Type B pancreatic cell (in vitro differentiated cells): ENCODE data around the gene RNF150. TPM values are rescaled to one million over a fixed set of nuclear protein-coding genes. Genes with fewer than 3 reads are reported as not detected.

Experiments used
- DNase-seq: peaks from one replicate; pipeline ENCODE4 v3.0.0; 2021; ENCODE audit warnings: mixed read lengths; ENCODE audit not compliant: unreplicated experiment; ENCODE audit errors: extremely low spot score
- H3K27ac Mint-ChIP-seq: 2 replicates; pipeline ENCODE4 v1.8.0; 2021; ENCODE audit warnings: mild to moderate bottlenecking, mixed read lengths
- H3K27me3 Mint-ChIP-seq: 2 replicates; pipeline ENCODE4 v1.8.0; 2021; ENCODE audit warnings: mixed read lengths
- H3K36me3 Mint-ChIP-seq: 2 replicates; pipeline ENCODE4 v1.8.0; 2021; ENCODE audit warnings: mixed read lengths
- H3K4me1 Mint-ChIP-seq: one replicate; pipeline ENCODE4 v1.8.0; 2021; ENCODE audit warnings: mixed read lengths; ENCODE audit not compliant: unreplicated experiment
- H3K4me3 Mint-ChIP-seq: 2 replicates; pipeline ENCODE4 v1.8.0; 2021; ENCODE audit warnings: mild to moderate bottlenecking, mixed read lengths
- H3K9me3 Mint-ChIP-seq: 2 replicates; pipeline ENCODE4 v1.8.0; 2021; ENCODE audit warnings: mixed read lengths
- total RNA-seq: library from RNA; stranded (reverse); gene quantifications from 2 replicates; pipeline ENCODE4 v1.2.1, GENCODE V29; 2021; ENCODE audit warnings: low replicate concordance
- TF ChIP-seq, protein P1 (sequence below): fragments of 200-600 bp; sonication (generic); conservative IDR thresholded peaks from 2 replicates; pipeline ENCODE4 v1.5.0; 2021; ENCODE audit warnings: antibody characterized with exemption, mild to moderate bottlenecking

The RNF150 gene
- total RNA-seq, 1 donor from 2014 or later: 34.0 TPM

DNA sequence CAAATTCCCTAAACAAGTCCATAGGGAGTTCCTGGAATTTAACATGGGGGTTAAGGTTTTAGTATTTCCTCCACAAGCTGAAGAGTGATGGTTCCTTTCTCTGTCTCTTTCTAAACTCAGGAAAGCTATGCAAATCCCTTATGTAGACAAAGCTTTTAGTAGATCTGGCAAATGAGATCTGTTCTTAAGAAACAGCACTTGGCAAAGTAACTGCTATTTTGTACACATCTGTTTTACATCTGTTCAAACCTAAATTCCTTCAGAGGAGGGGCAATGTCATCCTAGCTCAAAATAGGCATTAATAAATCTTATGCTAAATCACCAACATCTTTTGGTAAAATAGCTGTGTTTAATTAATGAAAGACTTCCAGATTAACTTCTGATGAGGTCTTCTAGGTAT is 239.3 kb downstream of the RNF150 start:
- no peaks in the 10 kb centered on the region for H3K36me3 Mint-ChIP-seq
- no peak overlapping the region for H3K27ac Mint-ChIP-seq
- H3K4me1 Mint-ChIP-seq: peaks cover 18% of the 10 kb centered on the region
- no peaks in the 10 kb centered on the region for H3K27me3 Mint-ChIP-seq
- H3K4me3 Mint-ChIP-seq: no peak overlapping the region
- DNase-seq: no peak
- TF ChIP-seq, protein P1, sequence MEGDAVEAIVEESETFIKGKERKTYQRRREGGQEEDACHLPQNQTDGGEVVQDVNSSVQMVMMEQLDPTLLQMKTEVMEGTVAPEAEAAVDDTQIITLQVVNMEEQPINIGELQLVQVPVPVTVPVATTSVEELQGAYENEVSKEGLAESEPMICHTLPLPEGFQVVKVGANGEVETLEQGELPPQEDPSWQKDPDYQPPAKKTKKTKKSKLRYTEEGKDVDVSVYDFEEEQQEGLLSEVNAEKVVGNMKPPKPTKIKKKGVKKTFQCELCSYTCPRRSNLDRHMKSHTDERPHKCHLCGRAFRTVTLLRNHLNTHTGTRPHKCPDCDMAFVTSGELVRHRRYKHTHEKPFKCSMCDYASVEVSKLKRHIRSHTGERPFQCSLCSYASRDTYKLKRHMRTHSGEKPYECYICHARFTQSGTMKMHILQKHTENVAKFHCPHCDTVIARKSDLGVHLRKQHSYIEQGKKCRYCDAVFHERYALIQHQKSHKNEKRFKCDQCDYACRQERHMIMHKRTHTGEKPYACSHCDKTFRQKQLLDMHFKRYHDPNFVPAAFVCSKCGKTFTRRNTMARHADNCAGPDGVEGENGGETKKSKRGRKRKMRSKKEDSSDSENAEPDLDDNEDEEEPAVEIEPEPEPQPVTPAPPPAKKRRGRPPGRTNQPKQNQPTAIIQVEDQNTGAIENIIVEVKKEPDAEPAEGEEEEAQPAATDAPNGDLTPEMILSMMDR: no peak
- H3K9me3 Mint-ChIP-seq: no peaks in the 10 kb centered on the region

DNA sequence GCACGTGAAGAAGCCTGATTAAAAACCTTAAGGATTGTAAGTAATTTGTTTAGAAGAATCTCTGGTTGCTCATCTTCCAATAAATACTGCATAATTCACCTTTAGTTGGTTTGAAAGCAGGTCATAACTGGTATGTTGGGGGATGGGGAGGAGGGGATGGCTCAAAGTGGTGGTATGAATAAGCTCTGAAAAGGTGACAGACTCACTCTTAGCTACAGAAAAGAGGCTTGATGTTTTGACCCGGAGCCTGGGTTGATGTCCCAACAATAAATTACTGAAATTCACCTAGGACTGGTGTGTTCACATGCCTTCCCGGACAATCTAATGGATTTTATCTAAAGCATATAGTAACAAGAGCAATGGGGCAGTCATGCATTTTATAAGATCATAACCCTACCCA is 245.2 kb downstream of the RNF150 start:
- Mint-ChIP-seq H3K27me3 (no peaks in the 10 kb centered on the region), H3K36me3 (peaks cover 11% of the 10 kb centered on the region), H3K4me1 (peaks cover 5% of the 10 kb centered on the region), H3K27ac (no peak overlapping the region), H3K9me3 (no peaks in the 10 kb centered on the region), H3K4me3 (no peak overlapping the region)
- TF ChIP-seq, protein P1: no peak
- DNase-seq: no peak

DNA sequence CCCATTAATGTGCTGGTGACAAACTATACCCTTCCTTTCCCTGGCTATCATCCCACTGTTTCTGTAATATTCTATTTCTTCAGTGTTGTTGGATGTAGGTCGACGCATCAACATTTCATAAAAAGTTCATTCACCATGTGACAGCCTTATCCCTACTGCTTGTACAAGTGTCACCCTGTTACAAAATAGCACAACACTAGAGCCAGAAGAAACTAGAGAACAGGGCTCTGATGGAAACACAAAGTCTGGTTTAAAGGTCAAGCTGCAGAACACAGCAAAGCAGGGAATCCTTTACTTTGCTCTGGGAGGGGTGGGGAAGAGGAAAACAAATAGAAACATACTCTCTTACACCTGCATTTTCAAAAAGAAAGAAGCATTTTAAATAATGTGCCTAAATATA is 245.8 kb downstream of the RNF150 start:
- Mint-ChIP-seq H3K9me3 (no peaks in the 10 kb centered on the region), H3K27me3 (no peaks in the 10 kb centered on the region), H3K27ac (no peak overlapping the region), H3K4me1 (peaks cover 4% of the 10 kb centered on the region), H3K36me3 (peaks cover 12% of the 10 kb centered on the region), H3K4me3 (no peak overlapping the region)
- TF ChIP-seq, protein P1: no peak
- no peak for DNase-seq

DNA sequence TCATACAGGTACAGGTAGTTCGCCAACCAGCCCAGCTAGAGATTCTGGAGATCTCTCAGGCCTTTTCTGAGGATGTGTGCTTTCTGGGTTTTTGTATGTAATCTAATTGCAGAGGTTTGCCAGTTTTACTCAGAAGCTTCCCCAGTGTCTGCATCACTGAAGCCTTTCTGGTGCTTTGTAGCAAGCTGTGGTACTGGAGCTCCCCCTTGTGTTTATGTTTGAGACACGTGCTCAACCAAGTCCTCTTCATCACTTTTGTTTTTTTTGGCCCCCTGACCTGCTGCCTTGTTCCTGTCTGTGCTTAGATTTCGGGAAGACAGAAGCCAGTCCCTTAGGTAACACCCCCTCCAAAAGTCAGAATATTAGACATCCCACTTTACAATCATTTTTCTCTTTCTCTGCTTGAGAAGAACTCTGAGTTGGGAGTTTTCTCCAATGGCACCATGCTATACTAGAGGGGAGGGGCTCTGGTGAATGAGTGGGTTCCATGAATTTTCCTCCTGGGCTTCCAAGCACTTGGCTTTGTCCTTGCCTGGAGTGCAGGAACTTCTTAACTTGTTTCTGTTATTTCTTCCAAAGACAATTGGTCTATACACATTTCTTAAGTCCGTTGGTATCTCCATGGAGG is 248.7 kb downstream of the RNF150 start:
- Mint-ChIP-seq H3K27ac (no peak overlapping the region), H3K36me3 (peaks cover 20% of the 10 kb centered on the region), H3K4me1 (peaks cover 4% of the 10 kb centered on the region), H3K9me3 (peaks cover 4% of the 10 kb centered on the region), H3K4me3 (no peak overlapping the region), H3K27me3 (no peaks in the 10 kb centered on the region)
- no peak for DNase-seq
- TF ChIP-seq, protein P1: peak; percentile 73

DNA sequence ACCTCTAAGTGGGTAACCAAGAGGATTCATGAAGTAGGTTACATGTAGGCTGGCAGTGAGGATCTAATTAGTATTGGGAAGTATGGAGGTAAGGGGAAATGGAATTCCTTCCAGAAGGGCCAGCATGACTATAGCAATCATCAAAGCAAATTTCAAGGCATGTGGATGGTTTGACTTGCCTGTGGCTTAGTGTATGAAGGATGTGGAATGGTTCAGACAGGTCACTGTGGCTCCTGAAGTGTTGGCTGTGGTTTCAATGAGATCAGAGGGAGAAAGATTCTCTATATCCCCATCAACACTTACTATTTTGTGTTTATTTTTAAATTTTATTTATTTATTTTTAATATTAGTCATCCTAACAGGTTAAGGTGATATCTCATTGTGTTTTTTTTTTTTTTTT is 255.5 kb downstream of the RNF150 start:
- TF ChIP-seq, protein P1: no peak
- peaks cover 19% of the 10 kb centered on the region for H3K4me1 Mint-ChIP-seq
- H3K9me3 Mint-ChIP-seq: peaks cover 4% of the 10 kb centered on the region
- DNase-seq: no peak
- H3K27ac Mint-ChIP-seq: no peak overlapping the region
- H3K4me3 Mint-ChIP-seq: no peak overlapping the region
- peaks cover 15% of the 10 kb centered on the region for H3K36me3 Mint-ChIP-seq
- H3K27me3 Mint-ChIP-seq: no peaks in the 10 kb centered on the region
